Stimulated activated CD8-positive, alpha-beta memory T cell treated with anti-CD3 and anti-CD28 coated beads, Interleukin-7, amount 100 ng/mL, for 4 hours (primary cell): ENCODE results near the gene GPR39.

Experiments used
- DNase-seq, 2 donors: peaks; one replicate each; pipeline ENCODE4 v3.0.0-alpha.2; 2020; ENCODE audit warnings: low read depth in 2 of 2

Gene GPR39

GRCh38 chr2:132443106-132443505 lies 26.5 kb downstream of the GPR39 start:
- no peak for DNase-seq

- no peak for DNase-seq
Measured at GRCh38 chr2:132446444-132446843, 29.8 kb downstream of the GPR39 start.

GRCh38 chr2:132448331-132448730 lies 31.7 kb downstream of the GPR39 start:
- no peak for DNase-seq

GRCh38 chr2:132448771-132449170 lies 32.2 kb downstream of the GPR39 start:
- DNase-seq: no peak

- DNase-seq: no peak
Measured at GRCh38 chr2:132449868-132450267, 33.3 kb downstream of the GPR39 start.

- DNase-seq: no peak
Measured at GRCh38 chr2:132460781-132461180, 44.2 kb downstream of the GPR39 start.

GRCh38 chr2:132462236-132462635 lies 45.6 kb downstream of the GPR39 start:
- DNase-seq: no peak

GRCh38 chr2:132463719-132464118 lies 47.1 kb downstream of the GPR39 start:
- DNase-seq: no peak

- DNase-seq: no peak
Measured at GRCh38 chr2:132465917-132466316, 49.3 kb downstream of the GPR39 start.

GRCh38 chr2:132466428-132467028 lies 49.9 kb downstream of the GPR39 start:
- no peak for DNase-seq

GRCh38 chr2:132468821-132469675 lies 52.4 kb downstream of the GPR39 start:
- DNase-seq: no peak

GRCh38 chr2:132470746-132471145 lies 54.1 kb downstream of the GPR39 start:
- DNase-seq: no peak

GRCh38 chr2:132473174-132473883 lies 56.7 kb downstream of the GPR39 start:
- no peak for DNase-seq

GRCh38 chr2:132475615-132476014 lies 59.0 kb downstream of the GPR39 start:
- DNase-seq: no peak

GRCh38 chr2:132477436-132477835 lies 60.8 kb downstream of the GPR39 start:
- DNase-seq: no peak

GRCh38 chr2:132477962-132478361 lies 61.4 kb downstream of the GPR39 start:
- no peak for DNase-seq

GRCh38 chr2:132478461-132479105 lies 62.0 kb downstream of the GPR39 start:
- DNase-seq: no peak

- no peak for DNase-seq
Measured at GRCh38 chr2:132479155-132479554, 62.5 kb downstream of the GPR39 start.

GRCh38 chr2:132482821-132483220 lies 66.2 kb downstream of the GPR39 start:
- no peak for DNase-seq

GRCh38 chr2:132484144-132484543 lies 67.5 kb downstream of the GPR39 start:
- no peak for DNase-seq

GRCh38 chr2:132488491-132488890 lies 71.9 kb downstream of the GPR39 start:
- DNase-seq: no peak

GRCh38 chr2:132489150-132489549 lies 72.5 kb downstream of the GPR39 start:
- no peak for DNase-seq
